Thyroid gland (tissue), 4 donors: Measurements from ENCODE around the gene CACNA1G.

Experiments
- POLR2A ChIP-seq, 2 donors: fragments of 450-650 bp; IDR thresholded peaks; one replicate each; pipeline ENCODE4 v1.6.1; 2017; ENCODE audit warnings: antibody characterized with exemption in 2 of 2, mild to moderate bottlenecking in 2 of 2, moderate library complexity in 1 of 2
- TF ChIP-seq, protein P1 (sequence below), 6 experiments: fragments of 200-600 bp in 3 of 6; fragments of 450-650 bp in 3 of 6; sonication (generic) in 3 of 6; IDR thresholded peaks; one replicate each; pipeline ENCODE4 v1.5.1; 2016 to 2019; ENCODE audit warnings: antibody characterized with exemption in 6 of 6, mild to moderate bottlenecking in 2 of 6, inconsistent platforms in 1 of 6, moderate library complexity in 1 of 6

DNA sequence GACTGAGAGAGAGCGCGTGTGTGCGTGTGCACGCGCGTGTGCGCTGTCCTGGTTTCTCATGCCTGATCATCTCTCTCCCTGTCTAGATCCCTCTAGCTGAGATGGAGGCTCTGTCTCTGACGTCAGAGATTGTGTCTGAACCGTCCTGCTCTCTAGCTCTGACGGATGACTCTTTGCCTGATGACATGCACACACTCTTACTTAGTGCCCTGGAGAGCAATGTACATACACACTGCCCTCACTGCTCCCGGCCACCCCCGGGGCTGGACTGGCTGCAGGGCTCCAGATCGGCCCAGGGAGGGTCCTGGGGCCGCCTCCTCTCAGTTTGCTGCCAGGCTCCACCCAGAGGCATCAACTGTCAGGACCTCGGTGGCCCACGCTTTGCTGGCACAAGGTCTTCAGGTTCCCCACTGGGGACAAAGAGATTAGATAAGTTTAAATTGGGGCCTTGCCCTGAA, 61.1 kb downstream of the CACNA1G start:
- TF ChIP-seq, protein P1, sequence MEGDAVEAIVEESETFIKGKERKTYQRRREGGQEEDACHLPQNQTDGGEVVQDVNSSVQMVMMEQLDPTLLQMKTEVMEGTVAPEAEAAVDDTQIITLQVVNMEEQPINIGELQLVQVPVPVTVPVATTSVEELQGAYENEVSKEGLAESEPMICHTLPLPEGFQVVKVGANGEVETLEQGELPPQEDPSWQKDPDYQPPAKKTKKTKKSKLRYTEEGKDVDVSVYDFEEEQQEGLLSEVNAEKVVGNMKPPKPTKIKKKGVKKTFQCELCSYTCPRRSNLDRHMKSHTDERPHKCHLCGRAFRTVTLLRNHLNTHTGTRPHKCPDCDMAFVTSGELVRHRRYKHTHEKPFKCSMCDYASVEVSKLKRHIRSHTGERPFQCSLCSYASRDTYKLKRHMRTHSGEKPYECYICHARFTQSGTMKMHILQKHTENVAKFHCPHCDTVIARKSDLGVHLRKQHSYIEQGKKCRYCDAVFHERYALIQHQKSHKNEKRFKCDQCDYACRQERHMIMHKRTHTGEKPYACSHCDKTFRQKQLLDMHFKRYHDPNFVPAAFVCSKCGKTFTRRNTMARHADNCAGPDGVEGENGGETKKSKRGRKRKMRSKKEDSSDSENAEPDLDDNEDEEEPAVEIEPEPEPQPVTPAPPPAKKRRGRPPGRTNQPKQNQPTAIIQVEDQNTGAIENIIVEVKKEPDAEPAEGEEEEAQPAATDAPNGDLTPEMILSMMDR (IDR thresholded peaks at IDR 0.05) = no peak
- no peak for TF ChIP-seq POLR2A (IDR thresholded peaks at IDR 0.05)
